Activated naive CD4-positive, alpha-beta T cell treated with Interleukin-2 at 50 U/mL for 16 hours (primary cell): ENCODE measurements around the gene AKAP9.
"Not testable (repeated sequence)": the region's sequence is repeated elsewhere in the genome, so short reads cannot be mapped to it uniquely, and the experiment has no call there.

Experiments
- DNase-seq: peaks from one replicate; pipeline ENCODE4 v3.0.0-alpha.2; 2020

Gene AKAP9

GRCh38 chr7:92135052-92135889, 194.6 kb downstream of the AKAP9 start:
- no peak for DNase-seq

GRCh38 chr7:92137557-92137956, 196.9 kb downstream of the AKAP9 start:
- DNase-seq, result no peak

GRCh38 chr7:92141161-92141560, 200.5 kb downstream of the AKAP9 start:
- DNase-seq, result no peak

GRCh38 chr7:92142791-92143190, 202.1 kb downstream of the AKAP9 start:
- not testable (repeated sequence) for DNase-seq

- not testable (repeated sequence) for DNase-seq
These were observed 202.7 kb downstream of the AKAP9 start for GRCh38 chr7:92143192-92143880.

GRCh38 chr7:92149736-92150239, 209.1 kb downstream of the AKAP9 start:
- DNase-seq, result no peak

- no peak for DNase-seq
These were observed 209.9 kb downstream of the AKAP9 start for GRCh38 chr7:92150450-92151017.

GRCh38 chr7:92155108-92155739, 214.6 kb downstream of the AKAP9 start:
- no peak for DNase-seq

- no peak for DNase-seq
These were observed 216.3 kb downstream of the AKAP9 start for GRCh38 chr7:92156990-92157389.

- no peak for DNase-seq
These were observed 218.3 kb downstream of the AKAP9 start for GRCh38 chr7:92158660-92159575.
